HG03432 (cell line): ENCODE data around the gene SCLY.

Experiments used
- ATAC-seq: cut with Tn5 transposase; IDR thresholded peaks from one replicate; pipeline ENCODE4 v1.9.1; 2021; ENCODE audit warnings: mild to moderate bottlenecking, moderate library complexity; ENCODE audit not compliant: unreplicated experiment

SCLY gene

GRCh38 chr2:238136820-238137537 lies 76.2 kb downstream of the SCLY start:
- ATAC-seq, result no peak

DNA sequence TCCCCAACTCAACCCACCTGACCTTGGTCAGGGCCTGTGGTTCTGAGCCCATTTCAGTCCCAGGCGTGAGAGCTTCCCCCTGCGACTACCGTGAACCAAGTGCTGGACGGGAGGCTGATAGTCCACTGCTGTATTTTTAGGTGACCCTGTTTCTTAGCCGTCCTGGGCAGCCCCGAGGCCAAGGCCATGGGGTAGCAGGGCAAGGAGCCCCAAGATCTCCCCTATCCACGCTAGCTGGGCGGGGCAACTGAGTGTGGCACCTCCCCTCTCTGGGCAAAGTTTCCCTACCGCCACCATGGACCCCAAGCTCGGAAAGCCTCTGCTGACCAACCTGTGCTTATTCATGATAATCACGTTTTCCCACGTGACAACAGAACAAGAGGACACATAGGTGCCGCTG lies 77.1 kb downstream of the SCLY start:
- ATAC-seq, result no peak

- ATAC-seq, result no peak
Measured at GRCh38 chr2:238138331-238139195, 77.8 kb downstream of the SCLY start, which contains the start of gene KLHL30. Gene KLHL30, plus strand, starts transcription at chr2:238138668. Its CDS starts 2,087 bp downstream, at chr2:238140755.

DNA sequence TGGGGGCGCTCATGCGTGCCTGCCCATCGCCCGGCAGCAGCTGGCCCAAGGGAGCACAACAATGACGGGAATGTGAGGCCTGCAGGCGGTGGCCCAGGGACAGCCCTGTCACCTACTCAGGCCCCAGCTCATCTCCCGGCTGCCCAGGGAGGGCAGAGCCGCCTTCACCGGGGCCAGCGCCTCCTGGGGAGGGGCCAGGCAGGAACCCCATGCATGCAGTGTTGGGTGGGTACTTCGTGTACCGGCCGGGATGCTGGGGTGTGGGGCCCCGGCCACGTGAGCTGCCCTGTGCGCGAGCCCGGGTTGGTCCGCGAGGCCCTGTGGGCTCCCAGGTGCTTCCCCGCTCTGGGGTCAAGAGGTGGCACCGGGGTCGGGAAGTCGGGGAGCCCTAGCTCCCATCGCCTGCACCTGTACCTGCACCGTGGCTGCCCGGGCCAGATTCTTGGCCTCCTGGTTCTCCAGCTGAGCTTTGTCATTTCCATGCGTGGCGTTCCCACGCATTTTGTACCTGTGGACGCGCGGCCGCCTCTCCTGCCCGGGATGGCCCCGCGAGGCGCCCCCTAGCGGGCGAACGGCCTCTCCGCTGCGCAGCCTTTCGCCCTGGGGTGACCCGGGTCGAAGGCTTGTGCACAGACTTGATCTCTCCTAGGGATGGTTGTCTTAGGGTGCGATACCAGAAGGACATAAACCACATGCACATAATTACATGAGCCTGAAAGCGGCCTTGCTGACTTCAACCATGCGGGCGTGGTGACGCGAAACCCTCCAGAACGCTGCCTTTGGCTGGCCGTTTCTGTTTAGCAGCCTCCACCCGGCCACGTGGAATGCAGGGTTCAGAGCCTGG lies 78.6 kb downstream of the SCLY start:
- no peak for ATAC-seq

DNA sequence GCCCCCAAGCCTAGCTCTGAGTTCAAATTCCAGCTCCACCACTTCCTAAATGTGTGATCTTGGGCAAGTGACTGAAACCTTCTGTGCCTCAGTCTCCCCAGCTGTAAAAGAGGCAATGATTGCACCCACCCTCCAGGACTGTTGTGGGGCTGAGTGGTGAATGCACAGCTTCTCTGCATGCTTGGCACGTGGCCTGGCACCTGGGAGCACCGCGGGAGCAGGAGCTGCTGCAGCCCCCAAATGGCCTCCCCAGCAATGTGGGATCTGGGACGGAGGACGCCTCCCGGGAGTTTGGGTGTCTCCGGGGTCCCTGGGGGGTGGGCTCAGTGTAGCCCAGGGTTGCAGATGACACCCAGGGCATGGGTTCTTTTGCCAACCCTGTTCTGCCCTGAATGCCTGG lies 79.2 kb downstream of the SCLY start:
- no peak for ATAC-seq

DNA sequence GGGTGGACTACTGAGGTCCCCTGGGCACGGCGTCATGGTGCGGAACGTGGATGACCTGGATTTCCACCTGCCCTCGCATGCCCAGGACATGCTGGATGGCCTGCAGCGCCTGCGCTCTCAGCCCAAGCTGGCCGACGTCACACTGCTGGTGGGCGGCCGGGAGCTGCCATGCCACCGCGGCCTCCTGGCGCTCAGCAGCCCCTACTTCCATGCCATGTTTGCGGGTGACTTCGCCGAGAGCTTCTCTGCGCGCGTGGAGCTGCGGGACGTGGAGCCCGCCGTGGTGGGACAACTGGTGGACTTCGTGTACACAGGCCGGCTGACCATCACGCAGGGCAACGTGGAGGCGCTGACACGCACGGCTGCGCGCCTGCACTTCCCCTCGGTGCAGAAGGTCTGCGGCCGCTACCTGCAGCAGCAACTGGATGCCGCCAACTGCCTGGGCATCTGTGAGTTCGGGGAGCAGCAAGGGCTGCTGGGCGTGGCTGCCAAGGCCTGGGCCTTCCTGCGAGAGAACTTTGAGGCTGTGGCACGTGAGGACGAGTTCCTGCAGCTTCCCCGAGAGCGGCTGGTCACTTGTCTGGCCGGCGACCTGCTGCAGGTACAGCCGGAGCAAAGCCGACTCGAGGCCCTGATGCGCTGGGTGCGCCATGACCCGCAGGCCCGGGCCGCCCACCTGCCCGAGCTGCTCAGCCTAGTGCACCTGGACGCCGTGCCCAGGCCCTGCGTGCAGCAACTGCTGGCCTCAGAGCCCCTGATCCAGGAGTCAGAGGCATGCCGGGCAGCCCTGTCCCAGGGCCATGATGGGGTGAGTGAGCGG lies 80.1 kb downstream of the SCLY start:
- no peak for ATAC-seq

DNA sequence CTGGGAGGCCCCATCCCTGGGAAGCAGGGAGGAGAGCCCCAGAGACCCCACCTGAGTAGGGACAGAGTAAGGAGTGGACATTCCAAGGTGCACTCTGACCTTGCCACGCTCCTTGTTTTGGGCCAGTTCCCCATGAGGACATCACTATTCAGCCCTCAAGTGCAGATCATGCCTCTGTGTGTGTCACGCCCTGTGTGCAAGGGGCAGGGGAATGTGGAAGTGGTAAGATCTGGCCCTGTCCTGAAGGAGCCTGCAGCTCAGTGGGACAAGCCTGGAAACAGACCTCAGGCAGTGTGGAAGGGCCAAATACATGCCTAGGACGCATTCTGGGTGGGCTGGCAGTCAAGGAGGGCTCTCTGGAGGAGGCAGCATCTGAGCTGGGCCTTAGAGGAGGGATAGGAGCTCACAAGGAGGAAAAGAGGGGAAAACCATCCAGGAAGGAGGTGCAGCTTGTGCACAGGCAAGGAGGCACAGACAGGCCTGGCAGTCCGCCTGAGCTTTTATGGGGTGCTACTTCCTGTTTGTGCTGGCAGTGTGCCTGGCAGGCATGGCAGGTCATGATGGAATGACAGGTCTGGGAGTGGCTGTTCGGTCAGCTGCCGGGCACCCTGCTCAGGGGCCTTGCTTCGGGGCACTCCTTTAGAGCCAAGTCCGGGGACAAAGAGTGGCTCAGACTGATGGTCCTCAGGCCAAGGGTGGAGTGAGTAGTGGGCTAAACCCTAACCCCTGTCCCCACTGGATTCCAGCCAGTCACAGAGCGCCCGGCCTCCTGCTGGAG lies 80.9 kb downstream of the SCLY start:
- ATAC-seq, result no peak

- no peak for ATAC-seq
Measured at GRCh38 chr2:238142382-238143205, 81.8 kb downstream of the SCLY start.

- ATAC-seq, result no peak
Measured at GRCh38 chr2:238143239-238143951, 82.6 kb downstream of the SCLY start.

DNA sequence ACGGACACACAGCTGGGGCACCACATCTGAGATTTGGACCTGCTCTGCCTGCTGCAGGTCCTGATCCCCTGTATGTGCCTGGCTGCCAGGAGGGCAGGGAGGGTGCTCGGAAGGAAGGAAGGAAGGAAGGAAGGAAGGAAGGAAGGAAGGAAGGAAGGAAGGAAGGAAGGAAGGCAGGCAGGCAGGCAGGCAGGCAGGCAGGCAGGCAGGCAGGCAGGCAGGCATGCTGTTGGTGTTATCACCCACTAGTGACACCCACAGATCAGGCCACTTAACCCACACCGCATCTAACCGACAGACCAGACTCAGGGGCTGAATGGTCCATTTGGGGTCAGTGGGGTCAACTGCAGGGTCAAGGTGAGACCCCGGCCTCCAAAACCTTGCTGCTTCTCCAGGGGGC lies 83.5 kb downstream of the SCLY start:
- no peak for ATAC-seq

- ATAC-seq, result no peak
Measured at GRCh38 chr2:238145046-238145445, 84.2 kb downstream of the SCLY start.

DNA sequence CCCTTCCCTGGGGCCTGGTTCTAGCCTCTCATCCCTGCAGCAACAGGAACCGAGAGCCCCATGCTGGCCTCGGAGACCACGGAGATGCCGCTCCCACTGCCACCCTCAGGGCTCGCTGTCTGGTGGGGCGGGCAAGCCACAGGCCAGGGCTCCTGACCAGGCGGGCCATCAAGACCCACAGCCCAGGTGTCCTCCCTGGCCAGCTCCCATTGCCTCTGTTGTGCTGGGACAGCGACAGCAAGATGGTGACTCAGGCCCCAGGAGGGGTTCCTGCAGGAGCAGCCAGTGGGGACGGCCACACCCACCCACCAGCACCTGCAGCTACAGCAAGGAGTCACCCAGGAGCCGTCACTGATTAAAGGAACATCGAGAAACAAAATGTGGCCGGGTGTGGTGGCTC lies 85.0 kb downstream of the SCLY start:
- ATAC-seq, result no peak

DNA sequence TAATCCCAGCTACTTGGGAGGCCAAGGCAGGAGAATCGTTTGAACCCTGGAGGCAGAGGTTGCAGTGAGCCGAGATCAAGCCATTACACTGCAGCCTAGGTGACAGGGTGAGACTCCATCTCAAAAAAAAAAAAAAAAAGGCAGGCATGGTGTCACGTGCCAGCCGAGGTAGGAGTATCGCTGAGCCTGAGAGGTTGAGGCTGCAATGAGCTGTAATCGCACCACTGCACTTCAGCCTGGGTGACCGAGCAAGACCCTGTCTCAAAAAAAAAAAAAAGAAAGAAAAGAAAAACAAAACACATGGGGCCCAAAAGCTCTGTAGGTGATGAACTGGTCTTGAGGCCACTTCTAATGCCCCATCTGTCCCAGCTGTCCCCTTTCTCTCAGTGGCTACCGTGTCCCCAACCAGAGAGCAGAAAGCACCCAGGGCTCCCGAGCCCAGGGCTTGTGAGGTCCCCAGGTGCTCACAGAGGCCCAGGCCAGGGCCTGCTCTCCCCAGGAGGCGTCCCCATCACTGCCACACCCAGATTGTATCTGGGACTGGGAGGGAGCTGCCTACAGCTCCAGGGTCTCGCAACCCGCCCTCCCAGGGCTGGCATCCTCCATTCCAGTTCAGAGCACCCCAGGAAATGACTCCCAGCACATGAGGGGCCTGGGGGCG lies 86.2 kb downstream of the SCLY start:
- no peak for ATAC-seq

DNA sequence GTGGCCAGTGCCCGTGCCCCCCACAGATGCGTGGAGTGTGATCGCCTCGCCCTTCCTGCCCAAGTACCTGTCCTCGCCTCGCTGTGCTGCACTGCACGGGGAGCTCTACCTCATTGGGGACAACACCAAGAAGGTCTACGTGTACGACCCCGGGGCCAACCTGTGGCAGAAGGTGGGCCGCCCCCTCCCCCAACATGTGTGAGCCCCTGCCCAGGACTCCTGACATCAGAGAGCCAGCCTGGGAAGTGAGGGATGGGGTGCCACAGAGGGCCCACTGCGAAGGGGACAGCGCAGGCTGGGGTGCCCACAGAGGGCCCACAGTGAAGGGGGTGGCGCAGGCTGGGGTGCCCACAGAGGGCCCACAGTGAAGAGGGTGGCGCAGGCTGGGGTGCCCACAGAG lies 88.2 kb downstream of the SCLY start:
- no peak for ATAC-seq
